Subcutaneous adipose tissue (tissue), 4 donors: Measurements from ENCODE around the gene LRFN2. TPM values are rescaled to one million over a fixed set of nuclear protein-coding genes. Genes with fewer than 3 reads are reported as not detected.

Experiments
- CTCF ChIP-seq: fragments of 450-650 bp; IDR thresholded peaks from one replicate; pipeline ENCODE4 v1.5.1; 2016; ENCODE audit warnings: low read depth, mild to moderate bottlenecking, control low read depth, antibody characterized with exemption, moderate library complexity
- total RNA-seq, 4 donors: library from RNA; depleted of rRNA; stranded (reverse); fragments of >200 nt; gene quantifications; one replicate each; pipeline ENCODE4 v1.1.0, GENCODE V29; 2016

The LRFN2 gene
- not detected for total RNA-seq

GRCh38 chr6:40587240-40588069, at the start of gene LRFN2:
Gene LRFN2 (minus strand): TSS chr6:40587364.
- no peak for TF ChIP-seq CTCF

DNA sequence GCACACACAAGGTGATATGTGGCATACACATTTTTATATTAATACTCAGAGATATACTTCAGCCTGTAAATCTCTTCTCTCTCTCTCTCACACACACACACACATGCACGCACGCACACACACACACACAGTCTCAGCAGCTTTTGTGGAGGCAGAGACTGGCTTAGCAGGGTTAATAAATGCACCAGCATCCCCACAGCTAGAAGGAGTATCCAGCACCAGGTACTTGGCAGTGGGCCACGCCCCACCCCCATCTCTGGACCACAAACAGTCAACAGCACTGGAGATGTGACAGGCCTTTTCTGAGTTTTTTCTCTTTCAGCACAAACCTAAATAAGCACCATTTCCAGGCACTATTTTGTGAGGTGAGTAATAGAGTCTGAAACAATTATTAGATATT, 47.3 kb upstream of the LRFN2 start:
- no peak for TF ChIP-seq CTCF

DNA sequence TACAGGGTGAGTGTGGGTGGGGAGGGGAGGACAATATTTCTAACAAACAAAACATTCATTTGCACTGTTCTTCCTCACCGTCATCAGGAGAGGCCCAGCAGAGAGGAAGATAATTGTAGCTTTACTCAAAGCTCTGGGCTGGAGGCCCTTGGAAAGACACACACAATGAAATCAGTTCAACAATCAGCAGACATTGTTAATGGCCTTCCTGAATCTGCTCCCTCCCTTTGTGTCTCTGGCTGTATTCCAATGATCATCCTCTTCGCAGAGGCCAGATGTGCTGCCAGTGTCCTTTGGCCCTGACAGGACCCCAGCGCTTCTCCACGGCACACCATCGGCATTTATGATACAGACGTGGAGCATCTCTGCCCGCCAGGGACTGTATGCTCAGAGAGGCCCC, 44.6 kb upstream of the LRFN2 start:
- no peak for TF ChIP-seq CTCF

DNA sequence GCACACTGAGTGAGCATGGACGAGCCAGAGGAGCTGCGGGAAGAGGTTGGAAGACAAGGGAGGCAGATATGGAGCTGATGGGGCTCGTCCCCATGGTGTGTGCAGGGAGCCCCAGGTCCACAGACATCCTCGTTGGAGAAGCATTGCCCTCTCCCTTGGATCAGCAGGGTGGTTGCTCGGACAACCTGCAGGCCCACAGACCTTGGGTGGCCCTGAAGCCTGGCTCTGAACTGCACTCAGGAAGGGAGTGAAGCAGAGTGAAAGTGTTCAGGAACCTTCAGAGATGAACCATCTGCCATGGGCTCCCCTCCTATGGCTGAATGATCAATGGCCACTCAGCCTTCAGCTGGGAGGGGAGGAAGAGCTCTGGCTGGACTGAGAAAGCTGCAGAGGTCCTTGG, 43.3 kb upstream of the LRFN2 start:
- TF ChIP-seq CTCF, result no peak

GRCh38 chr6:40630051-40630450, 42.9 kb upstream of the LRFN2 start:
- TF ChIP-seq CTCF, result no peak

DNA sequence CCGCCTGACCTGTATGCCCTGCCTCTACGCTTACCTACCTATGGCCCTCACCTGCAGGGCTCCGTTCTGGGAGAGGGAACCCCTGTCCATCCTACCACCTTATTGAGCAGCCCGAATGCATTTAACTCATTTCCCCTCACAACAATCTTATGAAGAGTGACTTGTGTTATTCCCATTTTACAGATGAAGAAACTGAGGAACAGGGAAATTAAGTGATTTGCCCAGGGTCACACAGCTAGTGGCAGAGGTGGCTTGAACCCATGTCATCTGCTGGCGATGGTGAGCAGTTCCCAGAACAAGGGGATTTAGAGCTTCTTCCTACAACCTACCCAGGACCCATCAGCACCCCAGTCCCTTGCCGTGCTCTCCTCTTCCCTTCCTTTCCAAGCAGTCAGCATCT, 42.3 kb upstream of the LRFN2 start:
- TF ChIP-seq CTCF, result no peak

DNA sequence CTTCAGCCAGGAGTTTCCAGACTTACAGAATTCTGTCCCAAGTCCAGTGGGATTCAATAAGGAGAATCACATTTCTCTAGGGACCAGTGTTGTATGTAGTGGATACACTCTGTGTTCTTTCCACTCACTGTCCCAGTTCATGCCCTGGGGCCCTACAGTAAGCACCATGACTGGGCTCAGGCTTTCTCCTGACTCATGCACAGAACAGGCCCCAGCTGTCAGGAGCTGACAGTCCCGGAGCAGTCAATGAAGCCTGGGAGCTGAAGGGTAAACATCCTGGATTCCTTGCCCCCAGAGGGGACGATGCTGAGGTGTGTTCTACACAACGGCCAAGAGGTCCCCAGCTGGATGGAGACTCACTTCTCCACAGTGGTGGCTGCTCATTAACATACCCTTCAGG, 40.2 kb upstream of the LRFN2 start:
- TF ChIP-seq CTCF, result no peak
